ENCODE results near the gene SIGLEC1. TPM values are rescaled to one million over a fixed set of nuclear protein-coding genes. Genes with fewer than 3 reads are reported as not detected.

SIGLEC1 gene
- total and polyA plus RNA-seq, 2 donors (not counting 3 experiments of a cell fraction or from before 2014, with no cell fraction given) = not detected

- DNase-seq (ENCODE audit: low read depth, low spot score) = no peak
- H2AFZ ChIP-seq (ENCODE audit: low read depth, low read length) = no peak overlapping the region
- no peak overlapping the region for H3K27ac ChIP-seq (ENCODE audit: insufficient read depth, low read depth, low read length)
- ChIA-PET POLR2A (no interaction called here), CTCF (interaction anchor here (1.6 to 12.6 kb wide), 4 partner anchors 7 to 19 kb away, joined by 3 to 112 read pairs (median 23); no protein-coding TSS in a partner anchor)
- no peaks in the 10 kb centered on the region for H3K36me3 ChIP-seq (ENCODE audit: control insufficient read depth in 2 of 2, extremely low read depth in 1 of 2, insufficient read depth in 2 of 2, low read length in 2 of 2)
- FAIRE-seq = no peak
- H3K4me1 ChIP-seq (ENCODE audit: control insufficient read depth, extremely low read depth, insufficient read depth, low read length) = no peaks in the 10 kb centered on the region
- BruUV-seq (replicated peaks) = no TSS peak
- no peak overlapping the region for H3K4me3 ChIP-seq (replicated peaks in 1 of 3; ENCODE audit: insufficient read depth in 1 of 3, low read depth in 1 of 3, low read length in 3 of 3)
- H3K4me2 ChIP-seq (ENCODE audit: insufficient read depth, low read length) = no peak overlapping the region
- H3K9me3 ChIP-seq (replicated peaks; ENCODE audit: control insufficient read depth, insufficient read depth, low read length) = no peaks in the 10 kb centered on the region
- no peaks in the 10 kb centered on the region for H3K79me2 ChIP-seq (ENCODE audit: control insufficient read depth, insufficient read depth, low read length)
- no peaks in the 10 kb centered on the region for H4K20me1 ChIP-seq (replicated peaks; ENCODE audit: control insufficient read depth, extremely low read depth, insufficient read depth, low read length)
- no peak for TF ChIP-seq FOS (IDR thresholded peaks at IDR 0.05; ENCODE audit: borderline replicate concordance, insufficient read depth, low read length)
- TF ChIP-seq MYC (IDR thresholded peaks at IDR 0.05; ENCODE audit: low read depth, low read length) = no peak
- no peak for TF ChIP-seq JUN (IDR thresholded peaks at IDR 0.05; ENCODE audit: borderline replicate concordance, insufficient read depth, insufficient read length, low read depth)
- TF ChIP-seq EZH2 (IDR thresholded peaks at IDR 0.05; ENCODE audit: borderline replicate concordance, low read depth, low read length, severe bottlenecking) = no peak
- no peak for TF ChIP-seq POLR2AphosphoS5 (IDR thresholded peaks at IDR 0.05; ENCODE audit: insufficient read depth, low read depth, low read length)
- TF ChIP-seq, protein P1, sequence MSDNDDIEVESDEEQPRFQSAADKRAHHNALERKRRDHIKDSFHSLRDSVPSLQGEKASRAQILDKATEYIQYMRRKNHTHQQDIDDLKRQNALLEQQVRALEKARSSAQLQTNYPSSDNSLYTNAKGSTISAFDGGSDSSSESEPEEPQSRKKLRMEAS (IDR thresholded peaks at IDR 0.05; ENCODE audit: insufficient read depth, insufficient read length) = no peak
- no peak for TF ChIP-seq POLR2A (IDR thresholded peaks at IDR 0.05; ENCODE audit: low read depth, low read length)
- TF ChIP-seq, protein P2, sequence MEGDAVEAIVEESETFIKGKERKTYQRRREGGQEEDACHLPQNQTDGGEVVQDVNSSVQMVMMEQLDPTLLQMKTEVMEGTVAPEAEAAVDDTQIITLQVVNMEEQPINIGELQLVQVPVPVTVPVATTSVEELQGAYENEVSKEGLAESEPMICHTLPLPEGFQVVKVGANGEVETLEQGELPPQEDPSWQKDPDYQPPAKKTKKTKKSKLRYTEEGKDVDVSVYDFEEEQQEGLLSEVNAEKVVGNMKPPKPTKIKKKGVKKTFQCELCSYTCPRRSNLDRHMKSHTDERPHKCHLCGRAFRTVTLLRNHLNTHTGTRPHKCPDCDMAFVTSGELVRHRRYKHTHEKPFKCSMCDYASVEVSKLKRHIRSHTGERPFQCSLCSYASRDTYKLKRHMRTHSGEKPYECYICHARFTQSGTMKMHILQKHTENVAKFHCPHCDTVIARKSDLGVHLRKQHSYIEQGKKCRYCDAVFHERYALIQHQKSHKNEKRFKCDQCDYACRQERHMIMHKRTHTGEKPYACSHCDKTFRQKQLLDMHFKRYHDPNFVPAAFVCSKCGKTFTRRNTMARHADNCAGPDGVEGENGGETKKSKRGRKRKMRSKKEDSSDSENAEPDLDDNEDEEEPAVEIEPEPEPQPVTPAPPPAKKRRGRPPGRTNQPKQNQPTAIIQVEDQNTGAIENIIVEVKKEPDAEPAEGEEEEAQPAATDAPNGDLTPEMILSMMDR (IDR thresholded peaks at IDR 0.05; ENCODE audit: extremely low read depth in 1 of 2, insufficient read depth in 1 of 2, low read depth in 1 of 2, low read length in 2 of 2) = no peak
- TF ChIP-seq GATA2 (IDR thresholded peaks at IDR 0.05; ENCODE audit: insufficient read depth, insufficient read length, low read depth, low read length) = no peak
- peaks cover 14 to 16% of the 10 kb centered on the region in 2 experiments for H3K27me3 ChIP-seq (ENCODE audit: control insufficient read depth in 2 of 2, insufficient read depth in 2 of 2, low read length in 2 of 2)
- dilution Hi-C loops (cut with MboI; ENCODE audit: extremely low pct_ligation_motif_present, low sequenced_read_pairs) (no loop called here), intact Hi-C loops (cut with micrococcal nuclease) (no loop called here)
- H3K9ac ChIP-seq (replicated peaks; ENCODE audit: extremely low read depth, insufficient read depth, low read length) = no peak overlapping the region
- no peaks in the 10 kb centered on the region for H3K9me1 ChIP-seq (replicated peaks; ENCODE audit: control insufficient read depth, extremely low read depth, insufficient read depth, low read length)
Measured at GRCh38 chr20:3689978-3690377, 22.4 kb downstream of the SIGLEC1 start.
